HFF-Myc (cell line): ENCODE measurements around the gene EHD4.

Experiments used
- DNase-seq: peaks from one replicate; pipeline ENCODE4 v3.0.0-alpha.2; 2011; ENCODE audit warnings: low read depth; ENCODE audit errors: extremely low read depth
- H3K4me3 ChIP-seq: replicated peaks from 2 replicates; pipeline ENCODE4 v1.5.1; 2011; ENCODE audit warnings: low read depth, mild to moderate bottlenecking, control low read depth, low read length
- CTCF ChIP-seq: IDR thresholded peaks from 2 replicates; pipeline ENCODE4 v1.5.1; 2012; ENCODE audit warnings: mild to moderate bottlenecking, low read depth, low read length, control low read depth; ENCODE audit errors: missing control alignments

EHD4 gene

GRCh38 chr15:41971895-41972252, 483 bp downstream of the EHD4 start:
- TF ChIP-seq CTCF: no peak
- H3K4me3 ChIP-seq: peak overlapping the region; percentile 77
- no peak for DNase-seq

- peak; percentile 31 for DNase-seq
- peak overlapping the region; percentile 77 for H3K4me3 ChIP-seq
- TF ChIP-seq CTCF: no peak
Measured at GRCh38 chr15:41971089-41971894, 1.1 kb downstream of the EHD4 start.

GRCh38 chr15:41970456-41970855, 1.9 kb downstream of the EHD4 start:
- peak overlapping the region; percentile 77 for H3K4me3 ChIP-seq
- DNase-seq: no peak
- no peak for TF ChIP-seq CTCF

GRCh38 chr15:41969851-41970431, 2.4 kb downstream of the EHD4 start:
- TF ChIP-seq CTCF: no peak
- H3K4me3 ChIP-seq: peak overlapping the region; percentile 77
- DNase-seq: no peak

GRCh38 chr15:41968701-41969100, 3.7 kb downstream of the EHD4 start:
- DNase-seq: no peak
- TF ChIP-seq CTCF: no peak
- H3K4me3 ChIP-seq: no peak overlapping the region

- no peak for TF ChIP-seq CTCF
- no peak overlapping the region for H3K4me3 ChIP-seq
- DNase-seq: no peak
Measured at GRCh38 chr15:41967506-41968206, 4.7 kb downstream of the EHD4 start.
